ENCODE data around the gene CACNA1B. TPM values are rescaled to one million over a fixed set of nuclear protein-coding genes. Genes with fewer than 3 reads are reported as not detected.

CACNA1B gene
- total and polyA plus RNA-seq, 9 of the 15 experiments (the other 6 are each of a cell fraction or from before 2014, with no cell fraction given), result 0.01 to 0.04 TPM; not detected in 7

DNA sequence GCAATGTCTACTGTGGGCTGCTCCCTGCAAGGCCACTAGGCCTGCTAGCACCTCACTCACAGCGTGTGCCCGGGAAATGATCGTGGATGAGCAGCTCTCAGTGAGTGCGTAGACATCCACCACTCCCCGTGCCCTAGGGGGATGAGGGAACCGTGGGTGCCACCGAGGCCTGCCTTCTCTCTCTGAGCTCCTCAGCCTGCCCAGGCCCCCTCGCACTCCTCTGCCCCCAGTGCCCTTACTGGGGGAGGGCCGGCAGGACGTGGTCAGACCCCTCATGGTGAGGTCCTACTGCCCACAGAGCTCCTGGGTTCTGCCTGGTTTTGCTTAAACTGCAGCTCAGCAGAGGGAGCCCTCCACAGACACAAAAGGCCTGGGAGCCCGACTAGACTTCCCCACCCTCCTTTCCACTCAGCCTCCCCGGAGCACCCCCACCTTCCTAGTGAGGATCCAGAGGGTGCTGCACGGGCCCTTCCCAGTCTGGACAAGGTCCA is 220.0 kb downstream of the CACNA1B start:
- TF ChIP-seq NRF1 (conservative IDR thresholded peaks at IDR 0.05 in 1 of 2, IDR thresholded peaks at IDR 0.05 in 1 of 2) (no peak), ZFPM2 (CRISPR knock-in tag; IDR thresholded peaks at IDR 0.05) (no peak), FOXK1 (CRISPR knock-in tag; IDR thresholded peaks at IDR 0.05; ENCODE audit: borderline replicate concordance) (no peak), KLF6 (CRISPR knock-in tag; IDR thresholded peaks at IDR 0.05; ENCODE audit: borderline replicate concordance) (no peak), ZNF217 (CRISPR knock-in tag; IDR thresholded peaks at IDR 0.05) (no peak), E2F3 (CRISPR knock-in tag; IDR thresholded peaks at IDR 0.05) (no peak), HNRNPK (IDR thresholded peaks at IDR 0.05; ENCODE audit: low read depth, low read length, poor library complexity, severe bottlenecking) (no peak)
- TF ChIP-seq, protein P1, sequence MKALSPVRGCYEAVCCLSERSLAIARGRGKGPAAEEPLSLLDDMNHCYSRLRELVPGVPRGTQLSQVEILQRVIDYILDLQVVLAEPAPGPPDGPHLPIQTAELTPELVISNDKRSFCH (CRISPR knock-in tag; IDR thresholded peaks at IDR 0.05), result no peak
- TF ChIP-seq, protein P1 (tag; IDR thresholded peaks at IDR 0.05), result no peak
- H3K79me2 ChIP-seq (ENCODE audit: control insufficient read depth, insufficient read depth, low read length), result no peaks in the 10 kb centered on the region
- WGBS (ENCODE audit: insufficient coverage, low coverage, missing lambda C conversion rate), result under 1% methylated on average over 12 of the region's 13 CpGs
- no peak overlapping the region for H3K4me2 ChIP-seq (ENCODE audit: insufficient read depth, low read length)
- CTCF ChIA-PET (ENCODE audit: low intra/inter-chr PET ratio), result no interaction called here
- H3K27me3 ChIP-seq (ENCODE audit: control insufficient read depth in 2 of 2, insufficient read depth in 2 of 2, low read length in 2 of 2), result peaks cover 0 to 50% of the 10 kb centered on the region in 2 experiments; a peak in 3 of 5 replicates
- H3K4me1 ChIP-seq (replicated peaks in 1 of 2; ENCODE audit: control insufficient read depth in 2 of 2, insufficient read depth in 2 of 2, low read length in 2 of 2), result peaks cover 0 to 4% of the 10 kb centered on the region in 2 experiments; a peak in 2 of 5 replicates
- H3K4me3 ChIP-seq, result no peak overlapping the region
- BruUV-seq (replicated peaks), result no TSS peak
- H2AFZ ChIP-seq (ENCODE audit: low read depth, low read length), result no peak overlapping the region
- intact Hi-C loops (cut with micrococcal nuclease), result no loop called here
- POLR2A ChIA-PET, result interaction anchor here (0.7 kb wide), 1 partner anchor 142 kb away, joined by 3 read pairs; no protein-coding TSS in a partner anchor
- DNase-seq (ENCODE audit: extremely low read depth in 1 of 4, low spot score in 3 of 4) (no peak), FAIRE-seq (no peak), ATAC-seq (no peak)
- in situ Hi-C loops (cut with MboI), result no loop called here
- no peak overlapping the region for H3K9ac ChIP-seq (ENCODE audit: insufficient read depth in 1 of 2, low read depth in 2 of 2, low read length in 2 of 2)
- no peaks in the 10 kb centered on the region; the same call in 1 of the 2 replicates for H4K20me1 ChIP-seq (replicated peaks; ENCODE audit: control insufficient read depth, insufficient read depth, low read length)
- H3K9me1 ChIP-seq (ENCODE audit: control insufficient read depth, insufficient read depth, low read length), result no peaks in the 10 kb centered on the region
- no peaks in the 10 kb centered on the region for H3K9me3 ChIP-seq (replicated peaks; ENCODE audit: control insufficient read depth, insufficient read depth, low read depth, low read length)
- no peak overlapping the region for H3K27ac ChIP-seq (ENCODE audit: extremely low read depth, low read depth, low read length)
- no peaks in the 10 kb centered on the region for H3K36me3 ChIP-seq (ENCODE audit: control insufficient read depth, insufficient read depth, low read length)
